GM18499 (cell line): ENCODE results near the gene TM9SF3.
"Not testable (repeated sequence)": the region's sequence is repeated elsewhere in the genome, so short reads cannot be mapped to it uniquely, and the experiment has no call there.

Experiments
- ATAC-seq: cut with Tn5 transposase; IDR thresholded peaks from one replicate; pipeline ENCODE4 v1.9.1; 2021; ENCODE audit warnings: moderate number of reproducible peaks; ENCODE audit not compliant: insufficient read depth, unreplicated experiment

The TM9SF3 gene

GRCh38 chr10:96570983-96571964 lies 15.5 kb downstream of the TM9SF3 start:
- ATAC-seq = no peak

GRCh38 chr10:96570511-96570910 lies 16.3 kb downstream of the TM9SF3 start:
- no peak for ATAC-seq

- ATAC-seq = no peak
Observed at GRCh38 chr10:96568402-96568801, 18.4 kb downstream of the TM9SF3 start.

GRCh38 chr10:96565774-96566173 lies 21.0 kb downstream of the TM9SF3 start:
- no peak for ATAC-seq

GRCh38 chr10:96560966-96561887 lies 25.6 kb downstream of the TM9SF3 start:
- ATAC-seq = no peak

GRCh38 chr10:96560489-96560888 lies 26.3 kb downstream of the TM9SF3 start:
- ATAC-seq = no peak

GRCh38 chr10:96556003-96556402 lies 30.8 kb downstream of the TM9SF3 start:
- ATAC-seq = no peak

- ATAC-seq = no peak
Observed at GRCh38 chr10:96555330-96555729, 31.5 kb downstream of the TM9SF3 start.

GRCh38 chr10:96548589-96548988 lies 38.2 kb downstream of the TM9SF3 start:
- ATAC-seq = no peak

GRCh38 chr10:96545558-96545957 lies 41.3 kb downstream of the TM9SF3 start:
- not testable (repeated sequence) for ATAC-seq

- no peak for ATAC-seq
Observed at GRCh38 chr10:96541921-96542320, 44.9 kb downstream of the TM9SF3 start.

GRCh38 chr10:96540240-96540639 lies 46.6 kb downstream of the TM9SF3 start:
- no peak for ATAC-seq

- ATAC-seq = no peak
Observed at GRCh38 chr10:96538683-96539082, 48.1 kb downstream of the TM9SF3 start.

GRCh38 chr10:96536129-96536528 lies 50.7 kb downstream of the TM9SF3 start:
- ATAC-seq = no peak

- no peak for ATAC-seq
Observed at GRCh38 chr10:96532523-96532922, 54.3 kb downstream of the TM9SF3 start.

GRCh38 chr10:96529634-96530279 lies 57.1 kb downstream of the TM9SF3 start:
- no peak for ATAC-seq

- ATAC-seq = no peak
Observed at GRCh38 chr10:96524741-96525140, 62.1 kb downstream of the TM9SF3 start.

- ATAC-seq = no peak
Observed at GRCh38 chr10:96517284-96517683, 69.5 kb downstream of the TM9SF3 start.

- no peak for ATAC-seq
Observed at GRCh38 chr10:96516337-96516736, 70.5 kb downstream of the TM9SF3 start.
